Liver (tissue), 9 donors: ENCODE data around the gene SESN1. TPM values are rescaled to one million over a fixed set of nuclear protein-coding genes. Genes with fewer than 3 reads are reported as not detected.

Experiments
- DNase-seq: peaks from one replicate; pipeline ENCODE4 v3.0.0-alpha.2; 2017; ENCODE audit warnings: low spot score
- H3K27ac ChIP-seq, 2 donors: one replicate each; pipeline ENCODE4 v1.7.0; 2013; ENCODE audit warnings: inconsistent platforms in 2 of 2, low read length in 2 of 2, control low read depth in 1 of 2, low read depth in 1 of 2, mild to moderate bottlenecking in 1 of 2
- H3K27me3 ChIP-seq, 4 donors: one replicate each; pipeline versions ENCODE4 v1.6.1 to v1.7.0; 2013; ENCODE audit warnings: low read length in 3 of 4, inconsistent platforms in 1 of 4, mild to moderate bottlenecking in 1 of 4, moderate library complexity in 1 of 4; ENCODE audit not compliant: control insufficient read depth in 4 of 4, insufficient read depth in 4 of 4
- H3K36me3 ChIP-seq, 4 donors: one replicate each; pipeline versions ENCODE4 v1.6.1 to v1.7.0; 2013; ENCODE audit warnings: low read length in 3 of 4, mild to moderate bottlenecking in 3 of 4, low read depth in 1 of 4, moderate library complexity in 1 of 4; ENCODE audit not compliant: control insufficient read depth in 4 of 4, insufficient read depth in 3 of 4
- H3K4me1 ChIP-seq, 4 donors: one replicate each; pipeline versions ENCODE4 v1.6.1 to v1.7.0; 2013; ENCODE audit warnings: low read length in 3 of 4, mild to moderate bottlenecking in 3 of 4, moderate library complexity in 1 of 4; ENCODE audit not compliant: control insufficient read depth in 4 of 4, insufficient read depth in 4 of 4
- H3K4me3 ChIP-seq, 3 donors: one replicate each; pipeline versions ENCODE4 v1.6.1 to v1.7.0; 2013; ENCODE audit warnings: low read length in 3 of 3, control low read depth in 1 of 3, low read depth in 1 of 3, mild to moderate bottlenecking in 1 of 3
- H3K9ac ChIP-seq, 2 donors: one replicate each; pipeline ENCODE4 v1.7.0; 2013; ENCODE audit warnings: low read length in 2 of 2, mild to moderate bottlenecking in 2 of 2, moderate library complexity in 2 of 2, control low read depth in 1 of 2, low read depth in 1 of 2
- H3K9me3 ChIP-seq, 4 donors: one replicate each; pipeline versions ENCODE4 v1.6.1 to v1.7.0; 2013; ENCODE audit warnings: low read length in 3 of 4; ENCODE audit not compliant: control insufficient read depth in 4 of 4
- EGR1 ChIP-seq, 2 donors: IDR thresholded peaks; 2 replicates each; pipeline ENCODE4 v1.6.1; 2016 to 2018; ENCODE audit warnings: antibody characterized with exemption in 2 of 2, low read depth in 2 of 2
- FOXA1 ChIP-seq: IDR thresholded peaks from 2 replicates; pipeline ENCODE4 v1.6.1; 2016; ENCODE audit warnings: antibody characterized with exemption
- FOXA2 ChIP-seq: IDR thresholded peaks from 2 replicates; pipeline ENCODE4 v1.6.1; 2016; ENCODE audit warnings: antibody characterized with exemption
- GABPA ChIP-seq, 2 donors: IDR thresholded peaks in 1 of 2; conservative IDR thresholded peaks in 1 of 2; 2 replicates each; pipeline ENCODE4 v1.6.1; 2016; ENCODE audit warnings: antibody characterized with exemption in 2 of 2, mild to moderate bottlenecking in 1 of 2, moderate library complexity in 1 of 2
- HNF4A ChIP-seq, 2 donors: conservative IDR thresholded peaks; 2 replicates each; pipeline ENCODE4 v1.6.1; 2016; ENCODE audit warnings: antibody characterized with exemption in 2 of 2, mild to moderate bottlenecking in 2 of 2
- HNF4G ChIP-seq: IDR thresholded peaks from 2 replicates; pipeline ENCODE4 v1.6.1; 2016; ENCODE audit warnings: antibody characterized with exemption
- JUND ChIP-seq, 2 donors: IDR thresholded peaks; 2 replicates each; pipeline ENCODE4 v1.6.1; 2016; ENCODE audit warnings: antibody characterized with exemption in 2 of 2
- MAX ChIP-seq: IDR thresholded peaks from 2 replicates; pipeline ENCODE4 v1.6.1; 2016; ENCODE audit warnings: antibody characterized with exemption
- NR2F2 ChIP-seq: IDR thresholded peaks from 2 replicates; pipeline ENCODE4 v1.6.1; 2016; ENCODE audit warnings: antibody characterized with exemption
- RAD21 ChIP-seq, 2 donors: IDR thresholded peaks; 2 replicates each; pipeline ENCODE4 v1.6.1; 2016; ENCODE audit warnings: antibody characterized with exemption in 2 of 2, mild to moderate bottlenecking in 2 of 2
- REST ChIP-seq: IDR thresholded peaks from 2 replicates; pipeline ENCODE4 v1.6.1; 2016; ENCODE audit warnings: antibody characterized with exemption, mild to moderate bottlenecking
- RXRA ChIP-seq, 2 donors: IDR thresholded peaks; 2 replicates each; pipeline ENCODE4 v1.6.1; 2017 to 2018; ENCODE audit warnings: antibody characterized with exemption in 2 of 2, mild to moderate bottlenecking in 1 of 2
- SP1 ChIP-seq: IDR thresholded peaks from 2 replicates; pipeline ENCODE4 v1.6.1; 2018; ENCODE audit warnings: antibody characterized with exemption, mild to moderate bottlenecking
- TAF1 ChIP-seq: conservative IDR thresholded peaks from 2 replicates; pipeline ENCODE4 v1.6.1; 2016; ENCODE audit warnings: antibody characterized with exemption, mild to moderate bottlenecking
- YY1 ChIP-seq: IDR thresholded peaks from 2 replicates; pipeline ENCODE4 v1.6.1; 2016; ENCODE audit warnings: antibody characterized with exemption, mild to moderate bottlenecking
- WGBS: extraction: QIAGEN DNeasy Blood & Tissue Kit; methylation state at CpG from one replicate; pipeline ENCODE4 v1.1.7; 2013; 5-methylcytosine and 5-hydroxymethylcytosine counted together
- polyA plus RNA-seq, 2 donors: library from polyadenylated mRNA; stranded (reverse) in 1 of 2; unstranded in 1 of 2; fragments of 200-250 nt in 1 of 2; fragments of >200 nt in 1 of 2; fragmentation: Nextera tagmentation in 1 of 2; extraction: Ambion mirVana in 1 of 2; gene quantifications; one replicate each; pipeline versions ENCODE4 v1.2.1 to v1.2.3, GENCODE V29; 2013 to 2015
- total RNA-seq, 2 donors: library from RNA; depleted of rRNA; stranded (reverse); fragments of >200 nt; gene quantifications; one replicate each; pipeline ENCODE4 v1.2.3, GENCODE V29; 2014
- TF ChIP-seq, protein P1 (sequence below): IDR thresholded peaks from 2 replicates; pipeline ENCODE4 v1.6.1; 2016; ENCODE audit warnings: antibody characterized with exemption
- TF ChIP-seq, protein P2 (sequence below): IDR thresholded peaks from 2 replicates; pipeline ENCODE4 v1.6.1; 2016; ENCODE audit warnings: antibody characterized with exemption
- TF ChIP-seq, protein P3 (sequence below): fragments of 150-350 bp; IDR thresholded peaks from 2 replicates; pipeline ENCODE4 v1.5.1; 2017; ENCODE audit warnings: improper control_type of control experiment, low read depth, low read length; ENCODE audit not compliant: missing input control
- donor health status: healthy.
- donor health status: healthy.
- donor health status: healthy.
- donor health status: healthy.
- donor health status: healthy.

Gene SESN1
- total and polyA plus RNA-seq, 4 donors = 6.2 to 17.0 (median 11.0) TPM

GRCh38 chr6:108953681-108954080 is 141.0 kb downstream of the SESN1 start:
- DNase-seq = no peak
- no peaks in the 10 kb centered on the region for H3K4me1 ChIP-seq
- H3K27me3 ChIP-seq = no peaks in the 10 kb centered on the region
- H3K36me3 ChIP-seq = no peaks in the 10 kb centered on the region
- H3K9me3 ChIP-seq = no peaks in the 10 kb centered on the region
- H3K4me3 ChIP-seq = no peak overlapping the region
- TF ChIP-seq TAF1 (no peak), FOXA2 (no peak), EGR1 (IDR thresholded peaks at IDR 0.05; ENCODE audit: low read depth in 2 of 2) (no peak), FOXA1 (no peak), GABPA (IDR thresholded peaks at IDR 0.05 in 1 of 2, conservative IDR thresholded peaks at IDR 0.05 in 1 of 2) (no peak), SP1 (no peak), MAX (no peak), RXRA (IDR thresholded peaks at IDR 0.05) (no peak), RAD21 (IDR thresholded peaks at IDR 0.05) (no peak), HNF4A (conservative IDR thresholded peaks at IDR 0.05) (no peak), HNF4G (no peak), YY1 (no peak)
- TF ChIP-seq, protein P1, sequence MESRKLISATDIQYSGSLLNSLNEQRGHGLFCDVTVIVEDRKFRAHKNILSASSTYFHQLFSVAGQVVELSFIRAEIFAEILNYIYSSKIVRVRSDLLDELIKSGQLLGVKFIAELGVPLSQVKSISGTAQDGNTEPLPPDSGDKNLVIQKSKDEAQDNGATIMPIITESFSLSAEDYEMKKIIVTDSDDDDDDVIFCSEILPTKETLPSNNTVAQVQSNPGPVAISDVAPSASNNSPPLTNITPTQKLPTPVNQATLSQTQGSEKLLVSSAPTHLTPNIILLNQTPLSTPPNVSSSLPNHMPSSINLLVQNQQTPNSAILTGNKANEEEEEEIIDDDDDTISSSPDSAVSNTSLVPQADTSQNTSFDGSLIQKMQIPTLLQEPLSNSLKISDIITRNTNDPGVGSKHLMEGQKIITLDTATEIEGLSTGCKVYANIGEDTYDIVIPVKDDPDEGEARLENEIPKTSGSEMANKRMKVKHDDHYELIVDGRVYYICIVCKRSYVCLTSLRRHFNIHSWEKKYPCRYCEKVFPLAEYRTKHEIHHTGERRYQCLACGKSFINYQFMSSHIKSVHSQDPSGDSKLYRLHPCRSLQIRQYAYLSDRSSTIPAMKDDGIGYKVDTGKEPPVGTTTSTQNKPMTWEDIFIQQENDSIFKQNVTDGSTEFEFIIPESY = no peak
- TF ChIP-seq, protein P2, sequence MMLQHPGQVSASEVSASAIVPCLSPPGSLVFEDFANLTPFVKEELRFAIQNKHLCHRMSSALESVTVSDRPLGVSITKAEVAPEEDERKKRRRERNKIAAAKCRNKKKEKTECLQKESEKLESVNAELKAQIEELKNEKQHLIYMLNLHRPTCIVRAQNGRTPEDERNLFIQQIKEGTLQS = no peak
- no peak overlapping the region for H3K27ac ChIP-seq
- no peak overlapping the region for H3K9ac ChIP-seq

DNA sequence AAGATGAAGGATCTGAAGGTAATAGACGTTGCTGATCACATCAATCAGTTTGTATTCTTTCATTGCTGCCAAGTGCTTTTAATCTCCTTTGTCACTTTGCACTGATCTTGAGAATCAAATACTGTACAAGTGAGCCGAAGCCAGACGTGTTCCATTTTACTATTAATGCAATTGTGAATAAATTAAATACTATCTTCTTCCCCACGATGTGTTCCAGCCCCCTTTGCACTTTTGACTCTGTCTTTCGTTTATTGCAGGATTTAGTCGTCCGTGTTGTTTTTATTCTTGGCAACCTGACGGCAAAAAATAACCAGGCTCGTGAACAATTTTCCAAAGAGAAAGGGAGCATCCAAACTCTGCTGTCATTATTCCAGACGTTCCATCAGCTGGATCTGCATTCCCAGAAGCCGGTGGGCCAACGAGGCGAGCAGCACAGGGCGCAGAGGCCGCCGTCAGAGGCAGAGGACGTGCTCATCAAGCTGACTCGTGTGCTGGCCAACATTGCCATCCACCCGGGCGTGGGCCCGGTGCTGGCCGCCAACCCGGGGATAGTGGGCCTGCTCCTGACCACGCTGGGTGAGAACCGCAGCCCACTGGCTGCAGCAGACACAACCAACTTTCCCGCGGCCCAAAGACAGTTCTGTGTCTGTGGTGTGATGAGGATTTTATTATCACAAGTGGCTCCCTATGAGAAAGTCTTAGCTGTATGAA is 141.7 kb downstream of the SESN1 start:
- H3K27ac ChIP-seq = no peak overlapping the region
- H3K9ac ChIP-seq = no peak overlapping the region
- DNase-seq = no peak
- H3K4me3 ChIP-seq = no peak overlapping the region
- H3K4me1 ChIP-seq = no peaks in the 10 kb centered on the region
- H3K36me3 ChIP-seq = no peaks in the 10 kb centered on the region
- no peaks in the 10 kb centered on the region for H3K9me3 ChIP-seq
- TF ChIP-seq FOXA1 (no peak), JUND (IDR thresholded peaks at IDR 0.05) (no peak), REST (no peak), FOXA2 (no peak), YY1 (no peak), EGR1 (IDR thresholded peaks at IDR 0.05; ENCODE audit: low read depth in 2 of 2) (no peak), NR2F2 (no peak), HNF4A (conservative IDR thresholded peaks at IDR 0.05) (no peak), HNF4G (no peak), TAF1 (no peak), RAD21 (IDR thresholded peaks at IDR 0.05) (no peak), SP1 (no peak), RXRA (IDR thresholded peaks at IDR 0.05) (no peak), GABPA (IDR thresholded peaks at IDR 0.05 in 1 of 2, conservative IDR thresholded peaks at IDR 0.05 in 1 of 2) (no peak), MAX (no peak)
- TF ChIP-seq, protein P3, sequence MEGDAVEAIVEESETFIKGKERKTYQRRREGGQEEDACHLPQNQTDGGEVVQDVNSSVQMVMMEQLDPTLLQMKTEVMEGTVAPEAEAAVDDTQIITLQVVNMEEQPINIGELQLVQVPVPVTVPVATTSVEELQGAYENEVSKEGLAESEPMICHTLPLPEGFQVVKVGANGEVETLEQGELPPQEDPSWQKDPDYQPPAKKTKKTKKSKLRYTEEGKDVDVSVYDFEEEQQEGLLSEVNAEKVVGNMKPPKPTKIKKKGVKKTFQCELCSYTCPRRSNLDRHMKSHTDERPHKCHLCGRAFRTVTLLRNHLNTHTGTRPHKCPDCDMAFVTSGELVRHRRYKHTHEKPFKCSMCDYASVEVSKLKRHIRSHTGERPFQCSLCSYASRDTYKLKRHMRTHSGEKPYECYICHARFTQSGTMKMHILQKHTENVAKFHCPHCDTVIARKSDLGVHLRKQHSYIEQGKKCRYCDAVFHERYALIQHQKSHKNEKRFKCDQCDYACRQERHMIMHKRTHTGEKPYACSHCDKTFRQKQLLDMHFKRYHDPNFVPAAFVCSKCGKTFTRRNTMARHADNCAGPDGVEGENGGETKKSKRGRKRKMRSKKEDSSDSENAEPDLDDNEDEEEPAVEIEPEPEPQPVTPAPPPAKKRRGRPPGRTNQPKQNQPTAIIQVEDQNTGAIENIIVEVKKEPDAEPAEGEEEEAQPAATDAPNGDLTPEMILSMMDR = no peak
- TF ChIP-seq, protein P1 = no peak
- TF ChIP-seq, protein P2 = no peak
- WGBS = 88% methylated on average over 27 of the region's 27 CpGs
- H3K27me3 ChIP-seq = no peaks in the 10 kb centered on the region
